Measurements from ENCODE around the gene OSM.

- no peak for TF ChIP-seq CTCF (IDR thresholded peaks at IDR 0.05; ENCODE audit: poor library complexity)
- no peak for TF ChIP-seq EZH2phosphoT487 (IDR thresholded peaks at IDR 0.05; ENCODE audit: low read depth, severe bottlenecking, unreplicated experiment)
- TF ChIP-seq EZH2 (IDR thresholded peaks at IDR 0.05; ENCODE audit: borderline replicate concordance), result no peak
These were observed 13.9 kb upstream of the OSM start for GRCh38 chr22:30280505-30280904.

Data from hepatocyte (in vitro differentiated cells).